SK-N-MC (cell line): ENCODE results near the gene TMEM8B.
A peak's percentile ranks its signal among the peaks of the same experiment; 100 is the strongest.

ENCODE experiments used
- DNase-seq: peaks from one replicate; pipeline ENCODE4 v3.0.0-alpha.2; 2011; ENCODE audit warnings: low read depth, low spot score
- H3K27ac ChIP-seq: fragments of 200-600 bp; sonication (generic); 2 replicates; pipeline ENCODE4 v1.5.1; 2016; ENCODE audit warnings: mixed run types
- H3K36me3 ChIP-seq: fragments of 200-600 bp; sonication (generic); 2 replicates; pipeline ENCODE4 v1.6.1; 2017; ENCODE audit warnings: antibody characterized with exemption, low read length, mixed read lengths; ENCODE audit not compliant: insufficient read depth
- H3K4me3 ChIP-seq: fragments of 200-600 bp; sonication (generic); 2 replicates; pipeline ENCODE4 v1.5.1; 2016
- H3K9ac ChIP-seq: fragments of 200-600 bp; sonication (generic); 2 replicates; pipeline ENCODE4 v1.8.0; 2017; ENCODE audit warnings: mixed run types, mixed read lengths; ENCODE audit not compliant: insufficient read length
- H3K9me3 ChIP-seq: fragments of 200-600 bp; sonication (generic); 2 replicates; pipeline ENCODE4 v1.6.1; 2017; ENCODE audit warnings: low read depth, mild to moderate bottlenecking, antibody characterized with exemption, low read length, moderate library complexity, mixed read lengths
- EZH2 ChIP-seq: fragments of 200-600 bp; sonication (generic); IDR thresholded peaks from one replicate; pipeline ENCODE4 v1.6.1; 2017; ENCODE audit warnings: antibody characterized with exemption
- FOXP2 ChIP-seq: optimal IDR thresholded peaks from 2 replicates; pipeline ENCODE3; 2011; ENCODE audit warnings: mild to moderate bottlenecking, moderate library complexity; ENCODE audit not compliant: insufficient read depth; ENCODE audit errors: extremely low read length, control extremely low read depth
- POLR2AphosphoS5 ChIP-seq: IDR thresholded peaks from 2 replicates; pipeline ENCODE4 v1.6.1; 2012; ENCODE audit warnings: mild to moderate bottlenecking, low read depth, low read length, borderline replicate concordance

Gene TMEM8B

GRCh38 chr9:35801328-35802128 is 27.5 kb upstream of the TMEM8B start:
- DNase-seq = no peak
- no peak for TF ChIP-seq FOXP2
- TF ChIP-seq POLR2AphosphoS5 = no peak
- no peak for TF ChIP-seq EZH2
- H3K4me3 ChIP-seq = no peak overlapping the region
- no peaks in the 10 kb centered on the region for H3K36me3 ChIP-seq
- H3K27ac ChIP-seq = no peak overlapping the region
- no peak overlapping the region for H3K9ac ChIP-seq
- H3K9me3 ChIP-seq = no peaks in the 10 kb centered on the region

- DNase-seq = no peak
- TF ChIP-seq FOXP2 (no peak), EZH2 (no peak), POLR2AphosphoS5 (no peak)
- Histone ChIP-seq H3K27ac (no peak overlapping the region), H3K9ac (no peak overlapping the region), H3K9me3 (no peaks in the 10 kb centered on the region), H3K4me3 (no peak overlapping the region), H3K36me3 (no peaks in the 10 kb centered on the region)
Observed at GRCh38 chr9:35806101-35806500, 22.9 kb upstream of the TMEM8B start.

- H3K9ac ChIP-seq = no peak overlapping the region
- no peak overlapping the region for H3K4me3 ChIP-seq
- no peaks in the 10 kb centered on the region for H3K36me3 ChIP-seq
- no peak for TF ChIP-seq FOXP2
- TF ChIP-seq EZH2 = no peak
- TF ChIP-seq POLR2AphosphoS5 = no peak
- no peaks in the 10 kb centered on the region for H3K9me3 ChIP-seq
- H3K27ac ChIP-seq = no peak overlapping the region
- no peak for DNase-seq
Observed at GRCh38 chr9:35808433-35808832, 20.6 kb upstream of the TMEM8B start.

GRCh38 chr9:35810122-35810521 is 18.9 kb upstream of the TMEM8B start:
- Histone ChIP-seq H3K4me3 (no peak overlapping the region), H3K27ac (no peak overlapping the region), H3K9ac (no peak overlapping the region), H3K36me3 (no peaks in the 10 kb centered on the region), H3K9me3 (no peaks in the 10 kb centered on the region)
- DNase-seq = no peak
- no peak for TF ChIP-seq FOXP2
- TF ChIP-seq EZH2 = no peak
- no peak for TF ChIP-seq POLR2AphosphoS5

GRCh38 chr9:35811381-35812024 is 17.5 kb upstream of the TMEM8B start:
- DNase-seq = no peak
- no peaks in the 10 kb centered on the region for H3K9me3 ChIP-seq
- TF ChIP-seq POLR2AphosphoS5 (no peak), FOXP2 (no peak), EZH2 (no peak)
- peak overlapping the region; percentile 73 for H3K4me3 ChIP-seq
- H3K36me3 ChIP-seq = no peaks in the 10 kb centered on the region
- H3K9ac ChIP-seq = no peak overlapping the region
- H3K27ac ChIP-seq = no peak overlapping the region

GRCh38 chr9:35812025-35812602 is 16.9 kb upstream of the TMEM8B start, which contains the start of gene SPAG8:
Gene SPAG8, minus strand, starts transcription at chr9:35812262. Its CDS starts 115 bp downstream, at chr9:35812147.
- peak within 1 kb of the TSS; percentile 51; the same call in 1 of the 2 replicates for H3K27ac ChIP-seq
- H3K9ac ChIP-seq = peak within 1 kb of the TSS; percentile 67
- peak within 1 kb of the TSS; percentile 73 for H3K4me3 ChIP-seq

GRCh38 chr9:35813434-35814105 is 15.5 kb upstream of the TMEM8B start:
- no peak overlapping the region for H3K27ac ChIP-seq
- peak overlapping the region; percentile 84 for H3K4me3 ChIP-seq
- H3K9me3 ChIP-seq = no peaks in the 10 kb centered on the region
- TF ChIP-seq POLR2AphosphoS5 = no peak
- TF ChIP-seq FOXP2 = no peak
- TF ChIP-seq EZH2 = no peak
- H3K36me3 ChIP-seq = no peaks in the 10 kb centered on the region
- no peak for DNase-seq
- H3K9ac ChIP-seq = peak overlapping the region; percentile 85

More at GRCh38 chr9:35812025-35812602, 16.9 kb upstream of the TMEM8B start, which contains the start of gene SPAG8:
- peak; percentile 60 for TF ChIP-seq POLR2AphosphoS5
- no peak for TF ChIP-seq EZH2
- peak; percentile 80 for TF ChIP-seq FOXP2
- DNase-seq = no peak
- Histone ChIP-seq H3K36me3 (no peaks in the 10 kb centered on the region), H3K9me3 (no peaks in the 10 kb centered on the region)

- TF ChIP-seq FOXP2 (no peak), POLR2AphosphoS5 (no peak), EZH2 (no peak)
- H3K9me3 ChIP-seq = no peaks in the 10 kb centered on the region
- peak overlapping the region; percentile 84 for H3K4me3 ChIP-seq
- DNase-seq = no peak
- H3K9ac ChIP-seq = peak overlapping the region; percentile 85
- H3K36me3 ChIP-seq = no peaks in the 10 kb centered on the region
- peak overlapping the region; percentile 60; the same call in 1 of the 2 replicates for H3K27ac ChIP-seq
Observed at GRCh38 chr9:35814106-35814840, 14.8 kb upstream of the TMEM8B start.
